NCI-H2196 (cell line): Measurements from ENCODE around the gene DNMBP.
"Not testable (repeated sequence)": the region's sequence is repeated elsewhere in the genome, so short reads cannot be mapped to it uniquely, and the experiment has no call there.

Experiments
- DNase-seq: peaks from one replicate; lab custom pipeline; 2025; ENCODE audit not compliant: unreplicated experiment; lab: John Stamatoyannopoulos, UW

The DNMBP gene

GRCh38 chr10:99840859-99841258 is 168.9 kb downstream of the DNMBP start:
- DNase-seq, result not testable (repeated sequence)

- DNase-seq, result no peak
Observed at GRCh38 chr10:99836711-99837110, 173.0 kb downstream of the DNMBP start.

GRCh38 chr10:99835947-99836346 is 173.8 kb downstream of the DNMBP start:
- no peak for DNase-seq

GRCh38 chr10:99834410-99834809 is 175.3 kb downstream of the DNMBP start:
- DNase-seq, result no peak

GRCh38 chr10:99832439-99832838 is 177.3 kb downstream of the DNMBP start:
- DNase-seq, result no peak

- DNase-seq, result no peak
Observed at GRCh38 chr10:99828464-99828863, 181.3 kb downstream of the DNMBP start.

- DNase-seq, result no peak
Observed at GRCh38 chr10:99827936-99828335, 181.8 kb downstream of the DNMBP start.
